A673 (cell line): ENCODE results near the gene PLXNA1. TPM values are rescaled to one million over a fixed set of nuclear protein-coding genes. Genes with fewer than 3 reads are reported as not detected.

ENCODE experiments used
- BruUV-seq: library from RNA; stranded (reverse); fragments of 400-500 nt; replicated peaks from 2 replicates; lab custom pipeline; 2021; lab: Mats Ljungman, UMichigan
- CTCF ChIA-PET: fragments of 300-600 bp; sonication (Branson Sonifier 250); formaldehyde crosslinking; loops from one replicate; lab custom pipeline; 2022; ENCODE audit warnings: antibody characterized with exemption; lab: Charles Lee
- POLR2A ChIA-PET: fragments of 300-600 bp; sonication (Branson Sonifier 250); formaldehyde crosslinking; loops from one replicate; lab custom pipeline; 2022; ENCODE audit warnings: antibody characterized with exemption; ENCODE audit not compliant: low non-redundant PET; lab: Charles Lee
- DNase-seq: peaks from one replicate; pipeline ENCODE4 v3.0.0-alpha.2; 2015; ENCODE audit warnings: low spot score
- H3K27ac ChIP-seq: fragments of 200-600 bp; sonication (generic); 2 replicates; pipeline ENCODE4 v1.5.1; 2016; ENCODE audit warnings: mixed run types, low read depth, mild to moderate bottlenecking, mixed read lengths, antibody characterized with exemption, low read length; ENCODE audit not compliant: poor library complexity, severe bottlenecking
- H3K27me3 ChIP-seq: fragments of 200-600 bp; sonication (generic); replicated peaks from 2 replicates; pipeline ENCODE4 v1.6.1; 2017; ENCODE audit warnings: mixed run types, low read depth, mild to moderate bottlenecking, mixed read lengths, antibody characterized with exemption, low read length; ENCODE audit not compliant: insufficient read depth, poor library complexity
- H3K36me3 ChIP-seq: fragments of 200-600 bp; sonication (generic); 2 replicates; pipeline ENCODE4 v1.6.1; 2016; ENCODE audit warnings: mixed run types, mild to moderate bottlenecking, mixed read lengths, antibody characterized with exemption, low read length; ENCODE audit not compliant: insufficient read depth, poor library complexity, severe bottlenecking
- H3K4me1 ChIP-seq: fragments of 200-600 bp; sonication (generic); 2 replicates; pipeline ENCODE4 v1.6.1; 2017; ENCODE audit warnings: mixed run types, mild to moderate bottlenecking, mixed read lengths, antibody characterized with exemption, low read length; ENCODE audit not compliant: insufficient read depth, poor library complexity, severe bottlenecking
- H3K4me3 ChIP-seq: fragments of 200-600 bp; sonication (generic); 2 replicates; pipeline ENCODE4 v1.5.1; 2016; ENCODE audit warnings: low read depth, mixed run types, mild to moderate bottlenecking, mixed read lengths, low read length; ENCODE audit not compliant: poor library complexity, severe bottlenecking
- H3K9me3 ChIP-seq: fragments of 200-600 bp; sonication (generic); 2 replicates; pipeline ENCODE4 v1.6.1; 2016; ENCODE audit warnings: mixed run types, low read depth, mild to moderate bottlenecking, mixed read lengths, antibody characterized with exemption, low read length; ENCODE audit not compliant: poor library complexity, severe bottlenecking
- EZH2 ChIP-seq: fragments of 200-600 bp; sonication (generic); IDR thresholded peaks from 2 replicates; pipeline ENCODE4 v1.6.1; 2017; ENCODE audit warnings: borderline replicate concordance, low read depth, mild to moderate bottlenecking, mixed read lengths, antibody characterized with exemption, low read length; ENCODE audit not compliant: poor library complexity, severe bottlenecking
- intact Hi-C: fragments of 100-400 bp; cut with micrococcal nuclease; formaldehyde crosslinking; loops from one replicate; pipeline ENCODE4 v1.10.0; 2022; ENCODE audit not compliant: unreplicated experiment
- total RNA-seq: library from RNA; stranded (reverse); gene quantifications from 2 replicates; pipeline ENCODE4 v1.2.3, GENCODE V29; 2021
- TF ChIP-seq, protein P1 (sequence below): fragments of 300-800, 200-600 bp; sonication (generic); conservative IDR thresholded peaks from 2 replicates; pipeline ENCODE4 v1.5.1; 2017; ENCODE audit warnings: low read depth, mild to moderate bottlenecking, antibody characterized with exemption, low read length, moderate library complexity, mixed read lengths

Gene PLXNA1
- total RNA-seq, 1 experiment from 2014 or later: 33.6 TPM

DNA sequence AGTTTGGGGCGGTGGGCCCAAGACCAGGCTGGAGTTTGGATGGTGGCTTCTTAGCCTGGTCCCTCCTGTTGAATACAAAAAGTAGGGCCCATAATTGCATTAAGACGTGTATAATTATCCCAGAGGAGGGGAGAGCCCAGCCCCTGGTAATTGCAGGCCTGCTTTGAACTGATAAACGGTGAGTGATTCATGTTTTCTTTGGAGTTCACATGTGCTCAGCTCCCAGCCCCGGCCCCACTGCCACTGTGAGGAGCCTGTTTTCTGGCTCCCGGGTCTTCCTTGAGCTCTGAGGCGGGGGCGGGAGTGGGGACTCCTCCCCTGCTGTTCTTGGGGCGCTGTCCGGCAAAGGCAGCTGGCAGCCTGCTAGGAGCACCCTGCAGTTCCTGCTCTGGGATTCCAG, 3.1 kb downstream of the PLXNA1 start:
- Histone ChIP-seq H3K4me3 (no peak overlapping the region), H3K9me3 (no peaks in the 10 kb centered on the region), H3K4me1 (peaks cover 21% of the 10 kb centered on the region), H3K27me3 (no peaks in the 10 kb centered on the region), H3K36me3 (peaks cover 9% of the 10 kb centered on the region), H3K27ac (no peak overlapping the region)
- TF ChIP-seq, protein P1, sequence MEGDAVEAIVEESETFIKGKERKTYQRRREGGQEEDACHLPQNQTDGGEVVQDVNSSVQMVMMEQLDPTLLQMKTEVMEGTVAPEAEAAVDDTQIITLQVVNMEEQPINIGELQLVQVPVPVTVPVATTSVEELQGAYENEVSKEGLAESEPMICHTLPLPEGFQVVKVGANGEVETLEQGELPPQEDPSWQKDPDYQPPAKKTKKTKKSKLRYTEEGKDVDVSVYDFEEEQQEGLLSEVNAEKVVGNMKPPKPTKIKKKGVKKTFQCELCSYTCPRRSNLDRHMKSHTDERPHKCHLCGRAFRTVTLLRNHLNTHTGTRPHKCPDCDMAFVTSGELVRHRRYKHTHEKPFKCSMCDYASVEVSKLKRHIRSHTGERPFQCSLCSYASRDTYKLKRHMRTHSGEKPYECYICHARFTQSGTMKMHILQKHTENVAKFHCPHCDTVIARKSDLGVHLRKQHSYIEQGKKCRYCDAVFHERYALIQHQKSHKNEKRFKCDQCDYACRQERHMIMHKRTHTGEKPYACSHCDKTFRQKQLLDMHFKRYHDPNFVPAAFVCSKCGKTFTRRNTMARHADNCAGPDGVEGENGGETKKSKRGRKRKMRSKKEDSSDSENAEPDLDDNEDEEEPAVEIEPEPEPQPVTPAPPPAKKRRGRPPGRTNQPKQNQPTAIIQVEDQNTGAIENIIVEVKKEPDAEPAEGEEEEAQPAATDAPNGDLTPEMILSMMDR: no peak
- TF ChIP-seq EZH2: no peak
- peak; percentile 56 for DNase-seq
- intact Hi-C loops: loop anchor here (10.0 kb wide), 1 partner anchor 311 kb away; no protein-coding TSS in a partner anchor
- ChIA-PET POLR2A (no interaction called here), CTCF (no interaction called here)
- BruUV-seq: no TSS peak

DNA sequence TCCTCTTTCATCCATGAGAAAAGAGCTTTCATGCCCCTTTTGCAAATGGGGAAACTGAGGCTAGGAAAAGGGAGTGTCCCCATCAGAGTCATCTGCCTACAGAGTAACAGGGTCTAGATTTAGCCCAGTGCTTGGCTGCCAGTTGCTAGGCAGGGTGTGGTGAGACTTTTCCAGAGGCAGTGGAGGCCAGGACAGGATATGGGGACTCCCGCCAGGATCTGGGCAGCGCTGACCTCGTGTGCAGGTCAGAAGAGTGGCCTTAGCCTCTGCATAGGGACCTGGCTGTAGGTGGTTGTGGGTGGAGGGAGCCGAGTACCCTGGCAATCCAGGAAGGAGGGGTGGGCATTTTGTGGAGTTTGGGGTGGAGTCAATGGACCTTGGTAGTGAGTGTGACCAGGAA, 4.2 kb downstream of the PLXNA1 start:
- no peaks in the 10 kb centered on the region for H3K9me3 ChIP-seq
- BruUV-seq: no TSS peak
- ChIA-PET POLR2A (no interaction called here), CTCF (no interaction called here)
- intact Hi-C loops: loop anchor here (10.0 kb wide), 1 partner anchor 312 kb away; no protein-coding TSS in a partner anchor
- peaks cover 13% of the 10 kb centered on the region for H3K36me3 ChIP-seq
- TF ChIP-seq EZH2: no peak
- TF ChIP-seq, protein P1: no peak
- H3K4me3 ChIP-seq: no peak overlapping the region
- no peaks in the 10 kb centered on the region for H3K27me3 ChIP-seq
- DNase-seq: no peak
- H3K4me1 ChIP-seq: peaks cover 21% of the 10 kb centered on the region
- H3K27ac ChIP-seq: no peak overlapping the region

DNA sequence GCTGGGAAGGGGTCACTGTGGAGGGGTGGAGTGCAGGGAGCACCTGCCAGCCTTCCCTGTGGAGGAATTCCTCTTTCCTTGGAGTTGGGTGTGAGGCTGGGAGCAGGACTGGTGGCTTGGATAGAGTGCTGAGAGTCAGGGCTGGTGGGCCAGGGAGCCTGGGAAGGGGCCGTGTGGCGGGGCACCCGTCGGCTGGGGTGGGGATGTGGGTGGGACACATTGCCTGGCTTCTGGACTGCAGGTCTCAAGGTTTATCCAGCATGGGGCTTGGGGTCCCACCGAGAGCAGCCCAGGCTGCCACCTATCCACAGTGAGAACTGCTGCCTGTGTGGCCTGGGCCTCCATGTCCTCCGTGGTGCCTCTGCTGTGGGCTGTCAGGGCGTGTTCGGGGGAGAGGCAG, 4.7 kb downstream of the PLXNA1 start:
- POLR2A ChIA-PET: no interaction called here
- H3K27ac ChIP-seq: no peak overlapping the region
- intact Hi-C loops: loop anchor here (10.0 kb wide), 1 partner anchor 313 kb away; no protein-coding TSS in a partner anchor
- BruUV-seq: no TSS peak
- no peak for TF ChIP-seq EZH2
- TF ChIP-seq, protein P1: no peak
- no peaks in the 10 kb centered on the region for H3K27me3 ChIP-seq
- no peak overlapping the region for H3K4me3 ChIP-seq
- no peak for DNase-seq
- peaks cover 13% of the 10 kb centered on the region for H3K36me3 ChIP-seq
- peaks cover 21% of the 10 kb centered on the region for H3K4me1 ChIP-seq
- CTCF ChIA-PET: no interaction called here
- no peaks in the 10 kb centered on the region for H3K9me3 ChIP-seq
